Transverse colon (tissue), 4 donors: ENCODE measurements around the gene SLC25A6. TPM values are rescaled to one million over a fixed set of nuclear protein-coding genes. Genes with fewer than 3 reads are reported as not detected.

Source experiments
- DNase-seq: peaks from one replicate; pipeline ENCODE4 v3.0.0-alpha.2; 2019
- H3K27ac ChIP-seq, 4 donors: fragments of 200-600 bp; sonication (generic); 2 replicates each; pipeline ENCODE4 v1.5.1; 2016 to 2018; ENCODE audit warnings: inconsistent platforms in 4 of 4
- H3K27me3 ChIP-seq: fragments of 200-600 bp; sonication (generic); 2 replicates; pipeline ENCODE4 v1.5.1; 2017; ENCODE audit warnings: inconsistent platforms
- H3K36me3 ChIP-seq, 4 donors: fragments of 200-600 bp; sonication (generic); 2 replicates each; pipeline ENCODE4 v1.5.1; 2017 to 2019; ENCODE audit warnings: inconsistent platforms in 4 of 4
- H3K4me1 ChIP-seq, 4 donors: fragments of 200-600 bp; sonication (generic); 2 replicates each; pipeline ENCODE4 v1.5.1; 2017 to 2020; ENCODE audit warnings: inconsistent platforms in 4 of 4
- H3K4me3 ChIP-seq, 4 donors: fragments of 200-600 bp; sonication (generic); 1 replicate in 1 of 4; 2 replicates in 3 of 4; pipeline versions ENCODE4 v1.5.1 to v1.6.1; 2017 to 2019; ENCODE audit warnings: inconsistent platforms in 4 of 4
- H3K9me3 ChIP-seq, 2 donors: fragments of 200-600 bp; sonication (generic); 2 replicates each; pipeline ENCODE4 v1.5.1; 2017 to 2019; ENCODE audit warnings: inconsistent platforms in 2 of 2
- EP300 ChIP-seq: sonication (generic); formaldehyde crosslinking; IDR thresholded peaks from one replicate; pipeline ENCODE4 v1.6.1; 2017; ENCODE audit warnings: antibody characterized with exemption, low read depth
- POLR2A ChIP-seq: fragments of 450-650 bp; IDR thresholded peaks from one replicate; pipeline ENCODE4 v1.6.1; 2016; ENCODE audit warnings: antibody characterized with exemption, mild to moderate bottlenecking, moderate library complexity
- POLR2AphosphoS5 ChIP-seq, 3 donors: sonication (generic); formaldehyde crosslinking; IDR thresholded peaks; one replicate each; pipeline ENCODE4 v1.6.1; 2016; ENCODE audit warnings: antibody characterized with exemption in 3 of 3
- WGBS, 2 donors: methylation state at CpG; one replicate each; pipeline ENCODE4 v1.1.5; 2018; ENCODE audit warnings: low coverage in 1 of 2; 5-methylcytosine and 5-hydroxymethylcytosine counted together
- in situ Hi-C, 4 donors: fragments of 200-750 bp; cut with MboI; loops; one replicate each; pipeline versions ENCODE4 v1.15.0 to v1.15.1; 2017; ENCODE audit warnings: low sequenced_read_pairs in 3 of 4, low pct_ligation_motif_present in 1 of 4, low pct_unique_long_range_greater_than_20kb in 1 of 4
- intact Hi-C: fragments of 100-400 bp; cut with DNase I; formaldehyde crosslinking; loops from one replicate; pipeline ENCODE4 v1.15.1; 2023; ENCODE audit warnings: low total_unique reads
- total RNA-seq, 4 donors: library from RNA; depleted of rRNA; stranded (reverse); fragments of >200 nt; gene quantifications; one replicate each; pipeline ENCODE4 v1.1.0, GENCODE V29; 2016
- TF ChIP-seq, protein P1 (sequence below), 5 experiments: fragments of 200-600 bp in 3 of 5; fragments of 450-650 bp in 2 of 5; sonication (generic) in 3 of 5; IDR thresholded peaks; 1 replicate in 2 of 5; 2 replicates in 3 of 5; pipeline ENCODE4 v1.5.1; 2016 to 2017; ENCODE audit warnings: antibody characterized with exemption in 5 of 5, inconsistent platforms in 3 of 5, mild to moderate bottlenecking in 2 of 5, moderate library complexity in 1 of 5

Gene SLC25A6
- total RNA-seq, result 100 to 1,000 TPM; 473 to 699 (median 574) TPM

DNA sequence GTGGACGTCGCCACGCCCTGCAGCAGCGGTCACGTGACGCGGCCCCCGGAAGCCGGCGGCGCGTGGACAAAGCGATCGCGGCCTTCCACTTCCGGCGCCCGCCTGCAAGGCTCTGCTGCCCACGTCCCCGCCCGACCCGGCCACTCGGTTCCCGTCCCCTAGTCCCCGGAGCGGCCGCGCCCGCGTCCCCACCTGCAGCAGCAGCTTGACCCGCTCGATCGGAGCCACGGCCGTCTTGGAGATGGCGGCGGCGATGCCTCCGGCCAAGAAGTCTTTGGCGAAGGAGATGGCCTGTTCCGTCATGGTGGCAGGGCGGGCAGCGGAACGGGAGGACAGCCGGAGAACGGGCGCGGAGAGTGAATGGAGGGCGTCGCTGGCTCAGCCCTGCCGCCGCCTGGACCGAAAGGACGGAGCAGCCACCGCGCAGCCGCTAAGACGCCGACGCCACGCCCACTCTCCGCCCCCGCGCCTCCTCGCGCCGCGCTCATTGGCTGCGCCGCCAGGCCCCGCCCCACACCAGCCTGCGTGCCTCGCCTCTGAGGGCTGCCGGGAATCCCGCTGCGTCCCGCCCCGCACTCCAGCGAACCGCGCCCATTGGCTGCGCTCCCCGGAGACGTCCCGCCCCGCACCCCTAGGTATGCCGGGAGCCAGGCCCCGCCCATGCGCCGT lies at the start of gene SLC25A6:
Gene SLC25A6 (minus strand): TSS at position 407 of the 669 bp plus-strand sequence. CDS start 104 bp downstream, at position 303.
- Histone ChIP-seq H3K9me3 (no peaks in the 10 kb centered on the region), H3K4me1 (peaks cover 10 to 43% (median 34%) of the 10 kb centered on the region in 4 donors), H3K36me3 (peaks cover 1 to 35% (median 16%) of the 10 kb centered on the region in 4 donors), H3K4me3 (peak within 1 kb of the TSS; percentile 84 to 98 (median 96)), H3K27ac (peak within 1 kb of the TSS; percentile 96 to 100 (median 98)), H3K27me3 (no peaks in the 10 kb centered on the region)
- peak; percentile 99 for DNase-seq
- in situ Hi-C loops (loop anchor here in 1 of 4 donors (25.0 kb wide), 1 partner anchor 195 kb away; the partner anchor contains the start of gene AKAP17A), intact Hi-C loops (no loop called here)
- peak; percentile 94 for TF ChIP-seq POLR2A
- TF ChIP-seq, protein P1, sequence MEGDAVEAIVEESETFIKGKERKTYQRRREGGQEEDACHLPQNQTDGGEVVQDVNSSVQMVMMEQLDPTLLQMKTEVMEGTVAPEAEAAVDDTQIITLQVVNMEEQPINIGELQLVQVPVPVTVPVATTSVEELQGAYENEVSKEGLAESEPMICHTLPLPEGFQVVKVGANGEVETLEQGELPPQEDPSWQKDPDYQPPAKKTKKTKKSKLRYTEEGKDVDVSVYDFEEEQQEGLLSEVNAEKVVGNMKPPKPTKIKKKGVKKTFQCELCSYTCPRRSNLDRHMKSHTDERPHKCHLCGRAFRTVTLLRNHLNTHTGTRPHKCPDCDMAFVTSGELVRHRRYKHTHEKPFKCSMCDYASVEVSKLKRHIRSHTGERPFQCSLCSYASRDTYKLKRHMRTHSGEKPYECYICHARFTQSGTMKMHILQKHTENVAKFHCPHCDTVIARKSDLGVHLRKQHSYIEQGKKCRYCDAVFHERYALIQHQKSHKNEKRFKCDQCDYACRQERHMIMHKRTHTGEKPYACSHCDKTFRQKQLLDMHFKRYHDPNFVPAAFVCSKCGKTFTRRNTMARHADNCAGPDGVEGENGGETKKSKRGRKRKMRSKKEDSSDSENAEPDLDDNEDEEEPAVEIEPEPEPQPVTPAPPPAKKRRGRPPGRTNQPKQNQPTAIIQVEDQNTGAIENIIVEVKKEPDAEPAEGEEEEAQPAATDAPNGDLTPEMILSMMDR (IDR thresholded peaks at IDR 0.05), result peak in 2 of 5 experiments; percentile 47 to 62
- peak; percentile 84 to 95 (median 95) for TF ChIP-seq POLR2AphosphoS5 (IDR thresholded peaks at IDR 0.05)
- no peak for TF ChIP-seq EP300
- 1% methylated on average over 59 of the region's 90 CpGs; no CpG with 5 or more reads in 1 of the 2 donors for WGBS, 2 donors

- Histone ChIP-seq H3K27ac (no peak overlapping the region), H3K4me1 (no peaks in the 10 kb centered on the region), H3K36me3 (peaks cover 0 to 5% (median 2%) of the 10 kb centered on the region in 4 donors), H3K9me3 (no peaks in the 10 kb centered on the region), H3K27me3 (no peaks in the 10 kb centered on the region), H3K4me3 (no peak overlapping the region)
- in situ Hi-C loops (no loop called here), intact Hi-C loops (loop anchor here (10.0 kb wide), 1 partner anchor 1064 kb away; the partner anchor contains the start of genes DHRSX and ZBED1)
- WGBS, 2 donors, result 97 to 98% methylated on average over 6 of the region's 6 CpGs
- TF ChIP-seq EP300, result no peak
- TF ChIP-seq POLR2A, result no peak
- TF ChIP-seq, protein P1 (IDR thresholded peaks at IDR 0.05), result no peak
- TF ChIP-seq POLR2AphosphoS5 (IDR thresholded peaks at IDR 0.05), result no peak
- no peak for DNase-seq
These were observed 48.6 kb upstream of the SLC25A6 start for GRCh38 chrX:1440506-1440905.

DNA sequence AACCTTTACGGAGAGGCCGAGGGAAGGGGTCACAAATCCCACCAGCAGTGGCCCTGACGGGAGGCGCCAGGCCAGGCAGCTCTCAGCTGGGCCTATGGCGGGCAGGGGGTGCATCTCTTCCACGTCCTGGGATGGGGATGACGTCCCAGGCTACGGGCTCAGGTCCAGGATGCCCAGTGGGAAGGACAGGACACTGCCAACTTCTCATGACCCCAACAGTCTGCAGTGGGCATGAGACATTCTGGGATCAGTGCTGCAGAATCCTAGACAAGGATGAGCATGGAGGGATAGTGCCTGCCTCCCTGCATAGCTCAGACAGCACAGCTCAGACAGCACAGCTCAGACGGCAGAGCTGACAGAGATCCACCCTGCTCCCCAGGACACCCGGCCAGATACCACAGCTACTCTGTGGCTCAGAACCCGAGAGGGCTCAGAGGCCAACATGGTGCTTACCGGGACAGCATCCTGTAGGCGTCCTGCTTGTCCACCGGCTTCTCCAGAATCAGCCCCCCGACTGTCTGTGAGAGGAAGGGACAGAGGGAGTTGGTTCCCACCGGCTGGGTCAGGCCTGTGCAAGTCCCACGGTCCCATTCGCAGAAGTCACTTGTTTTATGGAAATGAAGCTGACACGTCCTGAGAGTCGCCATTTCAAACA lies 43.5 kb upstream of the SLC25A6 start:
- H3K27ac ChIP-seq, result no peak overlapping the region
- no peaks in the 10 kb centered on the region for H3K27me3 ChIP-seq
- peaks cover 0 to 4% (median 0%) of the 10 kb centered on the region in 4 donors for H3K36me3 ChIP-seq
- intact Hi-C loops, result no loop called here
- H3K9me3 ChIP-seq, result no peaks in the 10 kb centered on the region
- DNase-seq, result no peak
- H3K4me3 ChIP-seq, result no peak overlapping the region
- no peaks in the 10 kb centered on the region for H3K4me1 ChIP-seq
- no peak for TF ChIP-seq EP300
- TF ChIP-seq POLR2AphosphoS5 (IDR thresholded peaks at IDR 0.05), result no peak
- TF ChIP-seq, protein P1 (IDR thresholded peaks at IDR 0.05), result no peak
- 99% methylated on average over 20 of the region's 20 CpGs; no CpG with 5 or more reads in 1 of the 2 donors for WGBS, 2 donors
- in situ Hi-C loops, result no loop called here

DNA sequence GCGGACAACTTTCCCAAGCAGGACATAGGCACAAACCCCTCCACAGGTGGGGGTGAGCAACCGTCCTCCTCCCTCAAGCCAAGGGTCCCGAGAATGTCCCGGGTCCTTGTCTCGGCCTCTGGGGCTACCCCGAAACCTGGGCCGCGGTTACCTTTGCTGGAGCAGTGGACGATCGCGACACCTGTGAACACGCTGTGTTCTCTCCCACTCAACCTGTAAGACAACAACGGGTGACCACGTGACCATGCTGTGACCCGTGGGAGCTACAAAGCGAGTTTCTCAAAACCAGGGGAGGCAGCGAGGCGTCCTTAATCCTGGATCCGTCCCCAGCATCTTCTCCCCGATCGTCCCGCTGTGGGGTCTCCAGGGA lies 42.9 kb upstream of the SLC25A6 start:
- H3K27me3 ChIP-seq, result no peaks in the 10 kb centered on the region
- WGBS, 2 donors, result 93 to 96% methylated on average over 3 to 22 of the region's 22 CpGs
- peaks cover 0 to 4% (median 0%) of the 10 kb centered on the region in 4 donors for H3K36me3 ChIP-seq
- H3K4me1 ChIP-seq, result no peaks in the 10 kb centered on the region
- H3K9me3 ChIP-seq, result no peaks in the 10 kb centered on the region
- TF ChIP-seq POLR2AphosphoS5 (IDR thresholded peaks at IDR 0.05) (no peak), EP300 (no peak), POLR2A (no peak)
- TF ChIP-seq, protein P1 (IDR thresholded peaks at IDR 0.05), result no peak
- in situ Hi-C loops (no loop called here), intact Hi-C loops (no loop called here)
- no peak for DNase-seq
- H3K27ac ChIP-seq, result no peak overlapping the region
- H3K4me3 ChIP-seq, result no peak overlapping the region
